ENCODE data around the gene HIPK4.
"Not testable (repeated sequence)": the region's sequence is repeated elsewhere in the genome, so short reads cannot be mapped to it uniquely, and the experiment has no call there.

Gene HIPK4

GRCh38 chr19:40333083-40333482 lies 56.9 kb downstream of the HIPK4 start:
- DNase-seq, result not testable (repeated sequence)

DNA sequence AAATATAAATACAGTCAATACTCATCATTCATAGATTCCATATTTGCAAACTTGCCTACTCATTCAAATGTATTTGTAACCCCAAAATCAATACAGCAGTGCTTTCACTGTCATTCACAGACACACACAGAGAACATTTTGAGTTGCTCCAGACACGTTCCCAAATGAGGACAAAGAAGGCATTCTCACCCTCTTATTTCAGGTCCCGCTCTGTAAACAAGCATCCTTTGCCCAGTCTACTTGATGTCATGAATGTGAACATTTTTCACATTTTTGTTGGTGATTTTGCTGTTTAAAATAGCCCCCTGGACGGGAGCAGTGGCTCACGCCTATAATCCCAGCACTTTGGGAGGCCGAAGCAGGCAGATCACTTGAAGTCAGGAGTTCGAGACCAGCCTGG lies 57.3 kb downstream of the HIPK4 start:
- DNase-seq, result no peak

- DNase-seq, result no peak
Observed at GRCh38 chr19:40331052-40331451, 58.9 kb downstream of the HIPK4 start.
